Activated naive CD4-positive, alpha-beta T cell treated with anti-CD3 and anti-CD28 coated beads for 36 hours (primary cell): Measurements from ENCODE around the gene CAPN3. TPM values are rescaled to one million over a fixed set of nuclear protein-coding genes. Genes with fewer than 3 reads are reported as not detected.

Experiments
- CTCF ChIA-PET: fragments of 350-600 bp; sonication (Branson Sonifier 250); formaldehyde crosslinking; loops from one replicate; lab custom pipeline; 2021; ENCODE audit warnings: antibody characterized with exemption; lab: Charles Lee
- DNase-seq: peaks from one replicate; pipeline ENCODE4 v3.0.0-alpha.2; 2020
- H3K27ac Mint-ChIP-seq: one replicate; pipeline ENCODE4 v1.8.0; 2021; ENCODE audit warnings: mild to moderate bottlenecking, mixed read lengths
- H3K27me3 Mint-ChIP-seq: one replicate; pipeline ENCODE4 v1.8.0; 2021; ENCODE audit warnings: low read depth, mixed read lengths
- H3K36me3 Mint-ChIP-seq: one replicate; pipeline ENCODE4 v1.8.0; 2021; ENCODE audit warnings: low read depth, mixed read lengths
- H3K4me1 Mint-ChIP-seq: one replicate; pipeline ENCODE4 v1.8.0; 2021; ENCODE audit warnings: low read depth, mixed read lengths
- H3K4me3 Mint-ChIP-seq: one replicate; pipeline ENCODE4 v1.8.0; 2021; ENCODE audit warnings: mild to moderate bottlenecking, moderate library complexity, mixed read lengths
- H3K9me3 Mint-ChIP-seq: one replicate; pipeline ENCODE4 v1.8.0; 2021; ENCODE audit warnings: mixed read lengths
- intact Hi-C: fragments of 100-400 bp; cut with micrococcal nuclease; formaldehyde crosslinking; loops from one replicate; pipeline ENCODE4 v1.15.1; 2023
- total RNA-seq, 2 experiments: library from RNA; stranded (reverse); gene quantifications; one replicate each; pipeline ENCODE4 v1.2.3, GENCODE V29; 2021

Gene CAPN3
- total RNA-seq, 2 experiments from 2014 or later, result 0.83 to 1.5 TPM

GRCh38 chr15:42403389-42403788, 44.1 kb downstream of the CAPN3 start:
- no peak overlapping the region for H3K27ac Mint-ChIP-seq
- no peaks in the 10 kb centered on the region for H3K36me3 Mint-ChIP-seq
- H3K4me3 Mint-ChIP-seq, result no peak overlapping the region
- no peaks in the 10 kb centered on the region for H3K4me1 Mint-ChIP-seq
- CTCF ChIA-PET, result no interaction called here
- DNase-seq, result no peak
- no peaks in the 10 kb centered on the region for H3K27me3 Mint-ChIP-seq
- no peaks in the 10 kb centered on the region for H3K9me3 Mint-ChIP-seq
- intact Hi-C loops, result no loop called here

- no peak overlapping the region for H3K27ac Mint-ChIP-seq
- H3K4me3 Mint-ChIP-seq, result no peak overlapping the region
- H3K36me3 Mint-ChIP-seq, result no peaks in the 10 kb centered on the region
- H3K27me3 Mint-ChIP-seq, result no peaks in the 10 kb centered on the region
- intact Hi-C loops, result no loop called here
- H3K4me1 Mint-ChIP-seq, result no peaks in the 10 kb centered on the region
- no peaks in the 10 kb centered on the region for H3K9me3 Mint-ChIP-seq
- CTCF ChIA-PET, result no interaction called here
- DNase-seq, result no peak
Observed at GRCh38 chr15:42404461-42405235, 45.3 kb downstream of the CAPN3 start.

- Mint-ChIP-seq H3K27me3 (no peaks in the 10 kb centered on the region), H3K9me3 (no peaks in the 10 kb centered on the region), H3K27ac (no peak overlapping the region), H3K4me3 (no peak overlapping the region), H3K4me1 (no peaks in the 10 kb centered on the region), H3K36me3 (peaks cover under 1% of the 10 kb centered on the region)
- intact Hi-C loops, result no loop called here
- no peak for DNase-seq
- CTCF ChIA-PET, result no interaction called here
Observed at GRCh38 chr15:42405863-42406482, 46.7 kb downstream of the CAPN3 start.

- H3K4me3 Mint-ChIP-seq, result no peak overlapping the region
- no peak for DNase-seq
- no peaks in the 10 kb centered on the region for H3K27me3 Mint-ChIP-seq
- intact Hi-C loops, result no loop called here
- peaks cover 6% of the 10 kb centered on the region for H3K36me3 Mint-ChIP-seq
- CTCF ChIA-PET, result interaction anchor here (0.6 kb wide), 1 partner anchor 276 kb away, joined by 3 read pairs; no protein-coding TSS in a partner anchor
- H3K9me3 Mint-ChIP-seq, result no peaks in the 10 kb centered on the region
- H3K4me1 Mint-ChIP-seq, result no peaks in the 10 kb centered on the region
- no peak overlapping the region for H3K27ac Mint-ChIP-seq
Observed at GRCh38 chr15:42408178-42408577, 48.9 kb downstream of the CAPN3 start.

GRCh38 chr15:42409011-42409410, 49.7 kb downstream of the CAPN3 start:
- no peak overlapping the region for H3K27ac Mint-ChIP-seq
- H3K27me3 Mint-ChIP-seq, result no peaks in the 10 kb centered on the region
- no peaks in the 10 kb centered on the region for H3K4me1 Mint-ChIP-seq
- peaks cover 6% of the 10 kb centered on the region for H3K36me3 Mint-ChIP-seq
- CTCF ChIA-PET, result interaction anchor here (0.6 kb wide), 1 partner anchor 277 kb away, joined by 3 read pairs; no protein-coding TSS in a partner anchor
- no peaks in the 10 kb centered on the region for H3K9me3 Mint-ChIP-seq
- intact Hi-C loops, result no loop called here
- no peak overlapping the region for H3K4me3 Mint-ChIP-seq
- DNase-seq, result no peak

- Mint-ChIP-seq H3K4me1 (no peaks in the 10 kb centered on the region), H3K9me3 (no peaks in the 10 kb centered on the region), H3K27ac (no peak overlapping the region), H3K27me3 (no peaks in the 10 kb centered on the region), H3K4me3 (no peak overlapping the region), H3K36me3 (peaks cover 10% of the 10 kb centered on the region)
- CTCF ChIA-PET, result no interaction called here
- DNase-seq, result no peak
- intact Hi-C loops, result no loop called here
Observed at GRCh38 chr15:42411884-42412283, 52.6 kb downstream of the CAPN3 start.

- CTCF ChIA-PET, result no interaction called here
Observed at GRCh38 chr15:42413920-42414319, 54.6 kb downstream of the CAPN3 start.

GRCh38 chr15:42419369-42419768, 60.1 kb downstream of the CAPN3 start:
- Mint-ChIP-seq H3K9me3 (no peaks in the 10 kb centered on the region), H3K4me1 (no peaks in the 10 kb centered on the region), H3K27me3 (no peaks in the 10 kb centered on the region), H3K27ac (no peak overlapping the region), H3K36me3 (peaks cover 24% of the 10 kb centered on the region), H3K4me3 (no peak overlapping the region)
- intact Hi-C loops, result no loop called here
- DNase-seq, result no peak
- CTCF ChIA-PET, result no interaction called here

More at GRCh38 chr15:42413920-42414319, 54.6 kb downstream of the CAPN3 start:
- Mint-ChIP-seq H3K27ac (no peak overlapping the region), H3K36me3 (peaks cover 17% of the 10 kb centered on the region), H3K27me3 (no peaks in the 10 kb centered on the region), H3K9me3 (no peaks in the 10 kb centered on the region), H3K4me3 (no peak overlapping the region), H3K4me1 (no peaks in the 10 kb centered on the region)
- no peak for DNase-seq
- intact Hi-C loops, result no loop called here

GRCh38 chr15:42421376-42421775, 62.1 kb downstream of the CAPN3 start:
- Mint-ChIP-seq H3K27ac (no peak overlapping the region), H3K36me3 (peaks cover 24% of the 10 kb centered on the region), H3K9me3 (no peaks in the 10 kb centered on the region), H3K27me3 (no peaks in the 10 kb centered on the region), H3K4me1 (no peaks in the 10 kb centered on the region), H3K4me3 (no peak overlapping the region)
- no peak for DNase-seq
- CTCF ChIA-PET, result no interaction called here
- intact Hi-C loops, result no loop called here

- CTCF ChIA-PET, result no interaction called here
- no peaks in the 10 kb centered on the region for H3K9me3 Mint-ChIP-seq
Observed at GRCh38 chr15:42427429-42428223, 68.3 kb downstream of the CAPN3 start.

GRCh38 chr15:42444415-42445063, 85.2 kb downstream of the CAPN3 start:
- no peak overlapping the region for H3K4me3 Mint-ChIP-seq
- no peaks in the 10 kb centered on the region for H3K4me1 Mint-ChIP-seq
- intact Hi-C loops, result no loop called here
- DNase-seq, result no peak
- CTCF ChIA-PET, result interaction anchor here (0.6 kb wide), 1 partner anchor 12 kb away, joined by 3 read pairs; no protein-coding TSS in a partner anchor
- H3K36me3 Mint-ChIP-seq, result peaks cover 18% of the 10 kb centered on the region
- H3K27me3 Mint-ChIP-seq, result no peaks in the 10 kb centered on the region
- no peak overlapping the region for H3K27ac Mint-ChIP-seq
- no peaks in the 10 kb centered on the region for H3K9me3 Mint-ChIP-seq

More at GRCh38 chr15:42427429-42428223, 68.3 kb downstream of the CAPN3 start:
- Mint-ChIP-seq H3K4me3 (no peak overlapping the region), H3K4me1 (peaks cover 3% of the 10 kb centered on the region), H3K36me3 (peaks cover 13% of the 10 kb centered on the region), H3K27me3 (no peaks in the 10 kb centered on the region), H3K27ac (no peak overlapping the region)
- DNase-seq, result no peak
- intact Hi-C loops, result no loop called here

GRCh38 chr15:42445551-42445950, 86.2 kb downstream of the CAPN3 start:
- no peak for DNase-seq
- H3K36me3 Mint-ChIP-seq, result peaks cover 15% of the 10 kb centered on the region
- intact Hi-C loops, result no loop called here
- H3K4me1 Mint-ChIP-seq, result no peaks in the 10 kb centered on the region
- no peak overlapping the region for H3K4me3 Mint-ChIP-seq
- no peak overlapping the region for H3K27ac Mint-ChIP-seq
- H3K9me3 Mint-ChIP-seq, result no peaks in the 10 kb centered on the region
- H3K27me3 Mint-ChIP-seq, result no peaks in the 10 kb centered on the region
- CTCF ChIA-PET, result interaction anchor here (0.8 kb wide), 1 partner anchor 22 kb away, joined by 3 read pairs; no protein-coding TSS in a partner anchor
